ENCODE results near the gene GPR55. TPM values are rescaled to one million over a fixed set of nuclear protein-coding genes. Genes with fewer than 3 reads are reported as not detected.

The GPR55 gene
- total and polyA plus RNA-seq, 2 of the 4 experiments (the other 2 are of a cell fraction), result 0.03 TPM; not detected in 1

DNA sequence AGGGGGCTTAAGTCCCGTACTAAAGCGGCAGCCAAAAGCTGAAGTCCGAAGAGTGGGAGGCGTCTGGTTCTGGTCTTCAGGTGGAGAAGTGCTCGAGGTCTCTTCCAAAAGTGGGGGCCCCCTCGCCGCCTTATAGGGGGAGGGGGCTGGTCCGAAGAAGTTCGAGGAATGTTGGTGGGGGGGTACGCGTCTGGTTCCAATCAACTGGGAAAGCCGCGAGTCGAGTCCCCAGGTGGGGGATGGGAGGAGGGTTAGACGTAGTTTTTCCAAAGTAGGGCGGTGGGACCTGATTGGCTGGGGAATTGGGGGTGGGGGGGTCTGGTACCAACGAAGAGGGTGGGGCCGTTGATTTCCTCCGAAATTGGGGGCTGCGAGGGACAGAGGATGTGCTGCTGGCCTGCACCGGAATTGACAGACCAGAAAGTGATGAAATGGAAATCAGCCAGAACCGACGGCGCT is 59.7 kb downstream of the GPR55 start:
- Histone ChIP-seq H4K20me1 (ENCODE audit: insufficient read depth, low read length) (peaks cover 21% of the 10 kb centered on the region), H3K4ac (ENCODE audit: low read depth, low read length) (peak overlapping the region; percentile 36; the same call in 1 of the 2 replicates), H3K27ac (ENCODE audit: insufficient read depth, low read length) (peak overlapping the region; percentile 47), H2AK5ac (ENCODE audit: low read depth, low read length) (no peak overlapping the region), H3K4me3 (ENCODE audit: insufficient read depth, low read depth, low read length) (peak overlapping the region; percentile 98), H2AK9ac (replicated peaks; ENCODE audit: low read depth, low read length, poor library complexity) (peak overlapping the region; percentile 47), H3K36me3 (ENCODE audit: control insufficient read depth, insufficient read depth, low read length) (no peaks in the 10 kb centered on the region), H4K91ac (ENCODE audit: insufficient read depth, low read depth, low read length) (no peak overlapping the region), H3K56ac (ENCODE audit: extremely low read depth, insufficient read depth, low read length) (no peak overlapping the region), H3K79me1 (ENCODE audit: low read depth in 1 of 2, low read length in 2 of 2) (peaks cover 3 to 37% of the 10 kb centered on the region in 2 experiments; a peak in 3 of 4 replicates), H3K18ac (ENCODE audit: low read depth, low read length) (no peak overlapping the region), H3K9me3 (ENCODE audit: control insufficient read depth, insufficient read depth, low read length) (no peaks in the 10 kb centered on the region), H2BK20ac (ENCODE audit: low read depth, low read length) (no peak overlapping the region), H2AFZ (replicated peaks; ENCODE audit: low read length, poor library complexity) (peak overlapping the region; percentile 95), H3K9ac (ENCODE audit: low read depth, low read length) (peak overlapping the region; percentile 86), H4K8ac (ENCODE audit: low read depth in 2 of 2, low read length in 2 of 2) (peak overlapping the region; percentile 33 to 64; a peak in 3 of 4 replicates), H2BK5ac (ENCODE audit: low read depth, low read length, poor library complexity, severe bottlenecking) (no peak overlapping the region), H3K4me2 (ENCODE audit: low read depth, low read length) (peak overlapping the region; percentile 80), H3K27me3 (ENCODE audit: control insufficient read depth, insufficient read depth, low read length) (peaks cover 26% of the 10 kb centered on the region), H3K9me1 (ENCODE audit: insufficient read depth, low read length) (peaks cover 6% of the 10 kb centered on the region; the same call in 1 of the 2 replicates), H3K14ac (replicated peaks; ENCODE audit: low read depth, low read length) (no peak overlapping the region; the same call in 1 of the 2 replicates), H2BK15ac (ENCODE audit: low read depth, low read length) (no peak overlapping the region), H3K23ac (ENCODE audit: low read depth, low read length) (peak overlapping the region; percentile 12; the same call in 1 of the 2 replicates), H2BK120ac (ENCODE audit: low read depth, low read length) (no peak overlapping the region), H3K4me1 (ENCODE audit: control insufficient read depth, insufficient read depth, low read length) (peaks cover 12% of the 10 kb centered on the region; the same call in 1 of the 2 replicates), H4K5ac (ENCODE audit: low read depth, low read length) (peak overlapping the region; percentile 41)
- 0% methylated on average over 7 of the region's 24 CpGs; no CpG with 5 or more reads in 1 of the 2 experiments for WGBS, 2 experiments (ENCODE audit: extremely low coverage in 2 of 2, insufficient read length in 1 of 2)
- CTCF ChIA-PET, result interaction anchor here (0.6 kb wide), 1 partner anchor 124 kb away, joined by 3 read pairs; no protein-coding TSS in a partner anchor
- DNase-seq (no peak), ATAC-seq (ENCODE audit: low read depth) (no peak)
- intact Hi-C loops (cut with micrococcal nuclease), result loop anchor here (1.0 kb wide), 1 partner anchor 122 kb away; no protein-coding TSS in a partner anchor
- no TSS peak for BruUV-seq (replicated peaks)
- POLR2A ChIA-PET (ENCODE audit: unreplicated experiment), result no interaction called here
- in situ Hi-C loops (cut with MboI; ENCODE audit: low sequenced_read_pairs), result no loop called here
- TF ChIP-seq FOS (IDR thresholded peaks at IDR 0.05; ENCODE audit: low read depth, low read length), result no peak
- no peak for TF ChIP-seq SMC3 (IDR thresholded peaks at IDR 0.05; ENCODE audit: low read depth, low read length)
- TF ChIP-seq CHD1 (IDR thresholded peaks at IDR 0.05; ENCODE audit: low read depth, low read length), result no peak
- TF ChIP-seq RCOR1 (IDR thresholded peaks at IDR 0.05; ENCODE audit: insufficient replicate concordance, low read length), result no peak
- dilution Hi-C loops (cut with HindIII; ENCODE audit: low sequenced_read_pairs, unreplicated experiment), result no loop called here

All from IMR-90 (cell line).